DMS 273 (cell line): ENCODE data around the gene OR4E2.
"Not testable (repeated sequence)": the region's sequence is repeated elsewhere in the genome, so short reads cannot be mapped to it uniquely, and the experiment has no call there.

Experiments
- DNase-seq: peaks from one replicate; lab custom pipeline; 2025; ENCODE audit not compliant: unreplicated experiment; lab: John Stamatoyannopoulos, UW

Gene OR4E2

GRCh38 chr14:21694425-21694824 is 40.8 kb downstream of the OR4E2 start:
- no peak for DNase-seq

- not testable (repeated sequence) for DNase-seq
These were observed 44.0 kb downstream of the OR4E2 start for GRCh38 chr14:21697662-21698061.

- DNase-seq: not testable (repeated sequence)
These were observed 44.9 kb downstream of the OR4E2 start for GRCh38 chr14:21698538-21698937.

- DNase-seq: no peak
These were observed 45.9 kb downstream of the OR4E2 start for GRCh38 chr14:21699551-21699950.

GRCh38 chr14:21702316-21702715 is 48.7 kb downstream of the OR4E2 start:
- DNase-seq: no peak

- no peak for DNase-seq
These were observed 50.0 kb downstream of the OR4E2 start for GRCh38 chr14:21703357-21704326.

- DNase-seq: no peak
These were observed 50.7 kb downstream of the OR4E2 start for GRCh38 chr14:21704338-21704737.

- peak; percentile 58 for DNase-seq
These were observed 57.8 kb downstream of the OR4E2 start for GRCh38 chr14:21711360-21711961.

- DNase-seq: no peak
These were observed 58.4 kb downstream of the OR4E2 start for GRCh38 chr14:21712036-21712435.

GRCh38 chr14:21714318-21714929 is 60.8 kb downstream of the OR4E2 start:
- no peak for DNase-seq
